ENCODE results near the gene OMP.

Gene OMP

DNA sequence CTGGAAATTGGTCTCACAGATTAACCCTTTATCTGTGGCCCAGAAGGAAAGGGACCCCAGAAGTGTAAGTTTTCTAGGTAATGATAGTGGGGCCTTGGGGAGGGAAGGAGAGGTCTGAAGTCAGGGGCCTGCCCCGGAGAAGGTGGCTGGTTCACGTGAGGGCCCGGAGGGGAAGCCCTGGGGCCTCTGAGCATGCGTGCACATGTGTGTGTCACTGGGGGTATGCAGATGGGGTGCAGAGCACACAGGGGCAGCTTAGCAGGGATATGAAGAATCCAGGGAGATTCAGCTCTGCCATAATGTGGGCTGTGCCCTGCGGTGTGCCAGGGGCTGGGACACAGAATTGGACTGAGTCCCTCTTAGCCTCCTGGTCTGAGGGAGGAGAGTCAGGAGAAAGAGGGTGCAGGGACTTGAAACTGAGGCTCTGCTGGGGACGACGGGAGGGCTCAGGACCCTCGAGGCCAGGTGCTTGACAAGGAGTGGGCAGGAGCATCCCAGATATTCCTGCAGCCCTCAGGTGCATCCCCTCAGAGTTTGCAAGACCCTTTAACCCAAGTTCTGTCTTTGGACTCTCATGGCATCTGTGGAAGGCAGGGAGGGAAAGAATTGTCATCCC lies 40.9 kb downstream of the OMP start:
- DNase-seq: no peak

DNA sequence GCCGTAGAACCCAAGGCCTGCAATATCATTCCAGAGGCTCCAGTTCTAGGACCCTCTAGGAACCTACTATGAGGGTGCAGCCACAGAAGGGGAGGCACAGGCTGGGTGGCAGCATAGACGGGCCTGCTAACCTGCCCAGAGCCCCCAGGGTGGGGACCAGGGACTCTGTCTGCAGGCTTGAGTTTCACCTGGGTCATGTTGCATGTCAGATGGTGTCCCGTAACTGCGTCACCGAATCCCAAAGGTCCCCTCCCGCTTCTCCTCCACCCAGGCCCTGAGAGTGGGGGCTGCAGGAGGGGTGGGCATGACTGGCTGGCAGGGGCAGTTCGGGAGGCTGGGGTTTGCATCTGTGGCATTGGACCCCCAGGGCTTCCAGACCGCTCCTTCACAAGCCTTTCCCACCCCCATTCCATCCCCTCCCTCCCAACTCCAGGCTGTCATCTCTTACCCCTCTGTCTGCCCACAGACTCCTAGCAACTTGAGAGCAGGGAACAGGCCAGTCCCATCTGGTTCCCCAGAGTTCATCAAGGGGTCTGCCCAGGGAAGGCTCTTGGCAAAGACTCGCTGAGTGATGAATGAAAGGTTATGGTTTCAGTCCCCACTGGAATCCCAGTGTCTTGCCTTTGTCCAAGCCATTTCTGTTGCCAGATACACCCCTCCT lies 41.7 kb downstream of the OMP start:
- no peak for DNase-seq

DNA sequence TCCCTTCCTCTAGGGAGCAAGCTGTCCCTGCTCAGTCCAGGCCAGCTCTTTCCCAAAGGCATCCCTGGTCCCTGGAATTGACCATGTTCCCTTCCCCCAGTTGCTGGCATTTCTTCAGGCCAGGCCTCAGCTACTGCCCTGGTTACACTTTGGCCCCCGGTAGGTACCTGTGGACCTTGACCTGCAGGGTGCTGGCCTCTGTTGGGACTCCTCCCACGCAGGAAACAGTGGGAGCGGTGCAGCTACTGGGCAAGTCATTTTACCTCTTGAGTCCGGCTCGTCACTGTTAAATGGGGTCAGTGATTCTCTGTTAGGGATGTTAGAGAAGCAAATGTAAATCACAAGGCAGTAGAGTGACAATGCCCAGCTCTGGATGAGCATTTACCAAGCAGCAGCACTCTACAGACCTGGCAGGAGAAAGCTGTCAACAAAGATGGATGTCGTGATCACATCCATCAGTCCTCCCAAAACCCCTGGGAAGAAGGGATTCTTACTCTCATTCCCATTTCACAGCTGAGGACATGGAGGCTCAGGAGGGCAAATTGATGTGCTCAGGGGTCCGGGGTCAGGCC lies 42.3 kb downstream of the OMP start:
- no peak for DNase-seq

DNA sequence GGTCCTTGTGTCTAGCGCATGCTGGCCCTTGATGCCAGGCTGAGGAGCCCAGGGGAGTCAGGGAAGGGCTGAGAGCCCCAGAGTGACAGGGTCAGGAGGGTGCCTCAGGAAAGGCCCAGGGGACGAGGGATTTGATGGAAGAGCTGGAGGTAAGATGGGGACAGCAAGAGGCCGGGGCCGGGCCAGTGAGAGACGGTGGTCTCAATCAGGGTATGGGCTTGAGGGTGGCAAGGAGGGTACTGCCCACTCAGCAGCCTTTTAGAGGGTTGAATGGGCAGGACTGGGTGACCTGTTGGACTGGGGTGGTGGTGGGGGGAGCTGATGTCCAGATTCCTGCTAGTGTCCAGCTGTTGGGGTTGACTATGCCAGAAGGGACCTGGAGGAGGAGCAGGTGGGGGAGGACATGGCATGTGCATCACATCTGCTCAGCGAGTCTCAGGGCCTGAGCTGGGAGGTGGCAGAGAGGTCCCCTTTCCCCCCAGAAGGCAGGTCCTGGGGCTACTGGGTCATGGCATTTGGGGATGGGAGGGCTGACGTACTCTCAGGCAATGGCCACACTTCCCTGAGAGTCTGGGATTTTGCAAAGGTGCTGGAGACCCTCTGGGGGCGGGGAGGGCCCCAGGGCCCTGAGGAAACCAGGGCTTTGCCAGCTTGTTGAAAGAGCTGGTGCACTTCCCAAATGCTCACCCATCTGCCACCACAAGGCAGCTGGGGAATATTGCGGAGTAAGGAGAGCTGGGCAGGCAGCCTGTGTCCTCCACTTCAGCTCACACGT lies 43.8 kb downstream of the OMP start:
- no peak for DNase-seq

DNA sequence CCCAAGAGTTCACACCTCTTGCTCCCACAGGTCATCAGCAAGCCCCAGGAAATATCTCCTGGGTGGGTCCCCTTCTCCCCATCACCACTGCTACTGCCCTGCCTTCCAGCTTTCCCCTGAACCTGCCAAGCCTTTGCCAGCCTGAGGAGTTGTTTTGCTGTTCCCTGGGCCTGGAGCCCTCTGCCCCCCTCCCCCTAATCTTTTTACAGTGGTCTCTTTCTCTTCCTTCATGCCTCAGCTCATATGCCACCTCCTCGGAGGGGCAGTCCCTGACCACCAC lies 44.3 kb downstream of the OMP start:
- no peak for DNase-seq

DNA sequence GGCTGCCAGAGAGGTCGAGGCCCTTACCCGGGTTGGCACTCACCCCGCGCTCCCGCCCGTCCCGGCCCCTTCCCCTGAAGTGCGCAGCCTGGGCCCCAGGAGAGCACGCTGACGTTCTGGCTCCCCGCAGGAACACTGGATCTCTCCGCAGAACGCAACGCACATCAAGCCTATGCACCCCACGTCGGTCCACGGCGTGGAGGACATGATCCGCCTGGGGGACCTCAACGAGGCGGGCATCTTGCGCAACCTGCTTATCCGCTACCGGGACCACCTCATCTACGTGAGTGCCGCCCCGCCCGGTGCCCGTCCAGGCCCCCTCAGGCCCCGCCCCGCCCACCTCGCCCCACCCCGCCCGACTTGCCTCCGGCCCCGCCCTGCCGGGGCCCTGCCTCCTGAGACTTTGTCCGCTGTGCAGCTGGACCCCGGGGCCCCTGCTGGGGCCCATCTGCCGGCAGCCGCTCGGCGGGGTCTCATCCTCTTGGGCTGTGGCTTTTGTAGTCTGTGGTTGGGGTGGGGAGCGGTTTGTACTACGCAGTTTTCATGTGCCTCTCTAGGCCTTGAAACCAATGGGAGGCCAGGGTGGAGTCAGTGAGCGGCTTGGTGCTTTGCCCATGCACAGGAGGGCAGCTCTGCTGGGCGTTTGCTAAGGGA lies 45.2 kb downstream of the OMP start:
- peak; percentile 17 to 22 for DNase-seq

DNA sequence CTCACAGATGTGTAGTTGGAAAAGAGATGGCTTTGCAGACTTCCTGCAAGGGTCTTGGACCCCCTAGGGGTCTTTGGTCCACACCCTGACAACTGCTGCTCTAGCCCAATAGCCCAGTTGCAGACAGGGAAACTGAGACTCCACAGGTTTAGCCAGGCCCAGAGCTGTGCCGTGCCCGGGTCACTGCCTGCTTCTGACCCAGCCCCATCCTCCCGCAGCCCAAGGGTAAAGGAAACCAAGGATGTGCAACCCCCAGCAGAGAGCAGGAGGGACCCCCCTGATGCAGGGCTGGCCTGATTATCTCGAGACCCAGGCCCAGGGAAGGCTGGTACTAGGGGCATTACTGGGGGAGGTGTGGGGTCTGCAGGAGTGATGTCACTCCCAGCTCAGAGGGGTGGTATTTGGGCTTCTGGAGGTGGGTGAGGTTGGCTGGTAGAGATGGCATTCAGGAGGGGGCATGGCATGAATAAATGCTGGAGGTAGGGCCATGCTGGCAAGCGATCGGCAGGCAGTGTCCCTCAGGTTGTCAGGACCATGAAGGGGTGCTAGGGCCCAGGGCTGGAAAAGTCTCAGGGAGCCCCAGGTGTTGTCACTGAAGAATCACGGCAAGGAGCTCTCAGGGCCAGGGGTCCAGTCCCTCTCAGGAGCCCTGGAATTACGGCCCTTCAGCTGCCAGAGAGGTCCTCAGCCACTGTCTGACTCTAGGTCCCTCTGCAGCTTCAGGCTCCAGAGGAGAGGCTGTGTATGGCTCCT lies 46.5 kb downstream of the OMP start:
- DNase-seq: no peak

DNA sequence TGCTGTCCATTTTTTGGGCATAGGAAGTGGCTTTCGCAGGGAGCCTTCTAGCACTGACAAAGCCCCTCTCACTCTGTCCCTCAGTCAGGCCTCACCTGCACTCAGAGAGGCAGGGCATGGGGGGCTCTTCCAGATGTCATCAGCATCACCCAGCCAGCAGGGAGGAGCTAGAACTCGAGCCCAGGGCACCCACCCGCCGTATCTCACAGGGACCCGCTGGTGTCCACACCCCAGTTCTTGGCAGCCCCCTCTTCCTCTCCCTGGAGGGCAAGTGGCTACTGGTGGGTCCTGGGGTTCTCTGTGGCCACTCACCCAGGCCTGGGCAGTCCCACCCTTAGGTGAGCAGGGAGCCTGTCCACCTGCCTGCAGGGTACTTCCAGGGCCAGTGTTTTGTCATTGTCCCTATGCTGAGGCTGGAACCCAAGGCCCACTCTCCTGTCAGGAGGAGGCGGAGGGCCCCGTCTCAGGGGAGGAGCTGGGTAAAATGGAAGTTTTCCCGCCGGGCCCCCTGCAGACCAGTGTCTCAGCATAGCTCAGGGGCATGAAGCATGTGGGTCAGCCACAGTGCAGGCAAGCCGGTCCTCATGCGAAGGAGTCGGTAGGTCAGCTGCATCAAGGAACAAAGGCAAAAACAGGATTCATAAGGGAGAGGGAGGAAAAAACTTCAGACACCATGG lies 47.2 kb downstream of the OMP start:
- no peak for DNase-seq

DNA sequence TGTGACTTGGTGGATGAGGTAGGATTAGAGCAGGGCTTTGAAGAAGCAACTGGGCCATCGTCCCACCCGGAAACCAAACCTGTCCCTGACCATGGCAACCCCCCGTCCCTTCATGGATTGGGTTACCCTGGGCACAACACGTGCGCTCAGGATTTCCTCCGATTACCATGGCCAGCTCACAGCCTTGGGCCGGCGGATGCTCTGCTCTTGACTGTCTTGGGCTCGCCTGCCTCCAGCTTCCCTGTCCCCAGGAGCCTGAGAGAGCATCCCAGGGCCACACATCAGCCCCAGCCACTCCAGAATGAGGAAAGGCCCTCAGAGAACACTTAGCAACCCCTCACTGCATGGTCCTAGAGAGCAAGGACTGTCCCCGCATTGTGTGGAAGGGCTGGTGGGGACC lies 48.2 kb downstream of the OMP start:
- no peak for DNase-seq

DNA sequence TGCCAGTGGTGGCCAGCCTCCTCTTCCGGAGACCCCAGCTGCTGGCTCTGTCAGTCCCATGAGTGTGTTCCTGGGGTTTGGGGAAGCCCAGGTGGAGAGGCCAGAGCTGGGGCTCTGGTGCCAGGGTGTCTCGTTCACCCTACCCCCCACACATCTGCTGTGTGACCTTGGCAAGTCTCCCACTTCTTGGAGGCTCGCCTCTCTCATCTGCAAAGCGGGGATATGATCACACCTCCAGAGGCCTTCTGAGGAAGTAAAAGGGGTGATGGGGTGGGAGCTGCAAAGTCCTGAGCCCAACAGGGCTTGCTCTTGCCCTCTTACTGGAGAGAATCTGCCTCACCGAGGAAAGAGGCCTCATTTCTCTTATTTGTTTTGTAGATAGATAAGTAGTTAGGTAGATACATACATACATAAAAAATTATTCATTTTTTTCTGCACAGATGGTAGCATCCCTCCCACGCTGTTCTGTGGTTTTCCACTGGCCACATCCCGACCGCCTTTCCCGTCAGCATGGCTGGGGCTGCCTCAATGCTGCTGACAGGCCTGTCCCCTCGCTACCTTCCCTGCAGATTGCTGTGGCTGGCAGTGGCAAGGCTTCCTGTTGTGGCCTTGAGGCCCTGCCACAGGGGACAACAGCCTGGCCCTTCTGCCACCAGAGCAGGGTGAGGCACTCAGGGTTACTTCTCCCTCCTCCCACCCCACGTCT lies 49.3 kb downstream of the OMP start:
- DNase-seq: peak; percentile 75 to 78

DNA sequence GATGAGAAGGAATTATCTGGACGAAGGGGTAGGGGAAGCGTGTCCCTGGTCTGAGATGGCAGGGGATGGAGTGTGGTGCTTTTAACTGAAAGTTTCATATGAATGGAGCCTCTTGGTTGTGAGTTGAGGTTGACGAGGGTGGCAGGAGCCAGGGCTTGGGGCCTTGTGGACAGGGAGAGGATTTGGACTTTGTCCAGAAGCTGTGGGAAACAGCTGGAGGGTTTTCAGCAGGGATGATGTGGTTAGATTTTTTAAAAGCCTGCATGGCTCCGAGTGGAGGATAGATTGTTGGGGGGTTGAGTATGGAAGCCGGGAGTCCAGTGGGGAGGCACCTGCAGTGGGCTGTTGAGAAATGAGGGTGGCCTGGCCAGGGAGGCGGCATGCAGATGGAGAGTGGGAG lies 50.2 kb downstream of the OMP start:
- no peak for DNase-seq

All from activated CD4-positive, alpha-beta T cell treated with anti-CD3 and anti-CD28 coated beads, Interleukin-2, amount 50 U/mL, for 48 hours (primary cell).